ENCODE results near the gene CDK5RAP3. TPM values are rescaled to one million over a fixed set of nuclear protein-coding genes. Genes with fewer than 3 reads are reported as not detected.

The CDK5RAP3 gene
- total RNA-seq, 1 donor from 2014 or later: 251 TPM

GRCh38 chr17:47993964-47994363 is 23.1 kb downstream of the CDK5RAP3 start:
- H3K4me3 Mint-ChIP-seq: no peak overlapping the region
- no peaks in the 10 kb centered on the region for H3K9me3 Mint-ChIP-seq
- DNase-seq (ENCODE audit: low spot score in 2 of 2, unreplicated experiment in 2 of 2): no peak
- H3K4me1 Mint-ChIP-seq: peaks cover 31% of the 10 kb centered on the region
- no peak for TF ChIP-seq CTCF (IDR thresholded peaks at IDR 0.05; ENCODE audit: unreplicated experiment)
- no peaks in the 10 kb centered on the region for H3K36me3 Mint-ChIP-seq
- no peak overlapping the region for H3K27ac Mint-ChIP-seq
- H3K27me3 Mint-ChIP-seq (ENCODE audit: low read depth): peaks cover 3% of the 10 kb centered on the region

- Mint-ChIP-seq H3K4me1 (peaks cover 24% of the 10 kb centered on the region), H3K4me3 (no peak overlapping the region), H3K9me3 (no peaks in the 10 kb centered on the region), H3K27me3 (ENCODE audit: low read depth) (no peaks in the 10 kb centered on the region), H3K27ac (no peak overlapping the region), H3K36me3 (no peaks in the 10 kb centered on the region)
- TF ChIP-seq CTCF (IDR thresholded peaks at IDR 0.05; ENCODE audit: unreplicated experiment): no peak
- DNase-seq (ENCODE audit: low spot score in 2 of 2, unreplicated experiment in 2 of 2): no peak
Observed at GRCh38 chr17:47994724-47995123, 23.8 kb downstream of the CDK5RAP3 start.

- no peaks in the 10 kb centered on the region for H3K9me3 Mint-ChIP-seq
- no peaks in the 10 kb centered on the region for H3K36me3 Mint-ChIP-seq
- H3K4me1 Mint-ChIP-seq: peaks cover 24% of the 10 kb centered on the region
- H3K4me3 Mint-ChIP-seq: no peak overlapping the region
- no peak for DNase-seq (ENCODE audit: low spot score in 2 of 2, unreplicated experiment in 2 of 2)
- no peak overlapping the region for H3K27ac Mint-ChIP-seq
- TF ChIP-seq CTCF (IDR thresholded peaks at IDR 0.05; ENCODE audit: unreplicated experiment): no peak
- H3K27me3 Mint-ChIP-seq (ENCODE audit: low read depth): no peaks in the 10 kb centered on the region
Observed at GRCh38 chr17:47995241-47995935, 24.5 kb downstream of the CDK5RAP3 start.

- Mint-ChIP-seq H3K27me3 (ENCODE audit: low read depth) (no peaks in the 10 kb centered on the region), H3K36me3 (no peaks in the 10 kb centered on the region), H3K4me3 (no peak overlapping the region), H3K9me3 (no peaks in the 10 kb centered on the region), H3K4me1 (peaks cover 18% of the 10 kb centered on the region), H3K27ac (no peak overlapping the region)
- DNase-seq (ENCODE audit: low spot score in 2 of 2, unreplicated experiment in 2 of 2): no peak
- TF ChIP-seq CTCF (IDR thresholded peaks at IDR 0.05; ENCODE audit: unreplicated experiment): no peak
Observed at GRCh38 chr17:47996201-47996600, 25.3 kb downstream of the CDK5RAP3 start.

GRCh38 chr17:47997586-47997985 is 26.7 kb downstream of the CDK5RAP3 start:
- TF ChIP-seq CTCF (IDR thresholded peaks at IDR 0.05; ENCODE audit: unreplicated experiment): no peak
- Mint-ChIP-seq H3K36me3 (no peaks in the 10 kb centered on the region), H3K27me3 (ENCODE audit: low read depth) (no peaks in the 10 kb centered on the region), H3K4me1 (peaks cover 19% of the 10 kb centered on the region), H3K27ac (no peak overlapping the region), H3K4me3 (no peak overlapping the region), H3K9me3 (no peaks in the 10 kb centered on the region)
- no peak for DNase-seq (ENCODE audit: low spot score in 2 of 2, unreplicated experiment in 2 of 2)

All from mesothelial cell of epicardium (in vitro differentiated cells).